ENCODE measurements around the gene TSPYL2.

TSPYL2 gene

DNA sequence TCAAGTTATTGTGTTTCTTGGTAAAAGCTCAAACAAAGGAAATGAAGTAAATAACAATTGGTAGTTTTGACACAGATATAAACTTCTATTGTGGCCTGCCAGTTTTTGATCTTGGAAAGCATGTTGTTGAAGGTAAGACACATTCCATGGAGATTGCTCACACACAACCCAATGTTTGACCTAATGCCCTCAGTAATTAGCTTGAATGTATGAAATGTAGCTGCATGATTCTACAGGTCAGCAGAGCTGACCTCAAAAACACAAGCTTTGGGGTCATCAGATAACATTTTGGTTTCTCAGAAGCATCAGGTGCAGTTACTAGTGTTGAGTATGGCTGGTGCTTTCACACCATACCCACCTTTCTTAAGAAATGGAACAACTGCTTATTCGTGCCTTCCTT, 17.1 kb upstream of the TSPYL2 start:
- Histone ChIP-seq H3K4me3 (ENCODE audit: low read depth, low read length) (no peak overlapping the region), H3K4me1 (ENCODE audit: control insufficient read depth, insufficient read depth, low read length, unreplicated experiment) (no peaks in the 10 kb centered on the region), H3K27me3 (ENCODE audit: insufficient read depth, low read length) (no peaks in the 10 kb centered on the region), H3K27ac (ENCODE audit: low read depth, low read length) (no peak overlapping the region), H2AFZ (ENCODE audit: low read length, unreplicated experiment) (no peak overlapping the region), H3K36me3 (ENCODE audit: insufficient read depth, low read length) (no peaks in the 10 kb centered on the region), H3K79me2 (ENCODE audit: control insufficient read depth, insufficient read depth, low read length, unreplicated experiment) (peaks cover 3% of the 10 kb centered on the region)

DNA sequence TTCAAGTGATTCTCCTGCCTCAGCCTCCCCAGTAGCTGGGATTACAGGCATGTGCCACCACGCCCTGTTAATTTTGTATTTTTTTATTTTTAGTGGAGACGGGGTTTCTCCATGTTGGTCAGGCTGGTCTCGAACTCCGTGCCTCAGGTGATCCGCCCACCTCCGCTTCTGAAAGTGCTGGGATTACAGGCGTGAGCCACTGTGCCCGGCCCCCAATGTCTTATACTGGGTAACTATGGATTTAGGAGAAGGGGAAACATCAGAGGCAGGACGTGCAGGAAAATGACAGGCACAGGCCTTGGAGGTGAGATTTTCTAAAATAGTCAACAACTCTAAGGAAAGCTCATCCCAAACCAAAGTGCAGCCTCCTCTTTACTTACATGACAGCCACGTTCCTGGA, 11.1 kb upstream of the TSPYL2 start:
- no peak overlapping the region for H2AFZ ChIP-seq (ENCODE audit: low read length, unreplicated experiment)

DNA sequence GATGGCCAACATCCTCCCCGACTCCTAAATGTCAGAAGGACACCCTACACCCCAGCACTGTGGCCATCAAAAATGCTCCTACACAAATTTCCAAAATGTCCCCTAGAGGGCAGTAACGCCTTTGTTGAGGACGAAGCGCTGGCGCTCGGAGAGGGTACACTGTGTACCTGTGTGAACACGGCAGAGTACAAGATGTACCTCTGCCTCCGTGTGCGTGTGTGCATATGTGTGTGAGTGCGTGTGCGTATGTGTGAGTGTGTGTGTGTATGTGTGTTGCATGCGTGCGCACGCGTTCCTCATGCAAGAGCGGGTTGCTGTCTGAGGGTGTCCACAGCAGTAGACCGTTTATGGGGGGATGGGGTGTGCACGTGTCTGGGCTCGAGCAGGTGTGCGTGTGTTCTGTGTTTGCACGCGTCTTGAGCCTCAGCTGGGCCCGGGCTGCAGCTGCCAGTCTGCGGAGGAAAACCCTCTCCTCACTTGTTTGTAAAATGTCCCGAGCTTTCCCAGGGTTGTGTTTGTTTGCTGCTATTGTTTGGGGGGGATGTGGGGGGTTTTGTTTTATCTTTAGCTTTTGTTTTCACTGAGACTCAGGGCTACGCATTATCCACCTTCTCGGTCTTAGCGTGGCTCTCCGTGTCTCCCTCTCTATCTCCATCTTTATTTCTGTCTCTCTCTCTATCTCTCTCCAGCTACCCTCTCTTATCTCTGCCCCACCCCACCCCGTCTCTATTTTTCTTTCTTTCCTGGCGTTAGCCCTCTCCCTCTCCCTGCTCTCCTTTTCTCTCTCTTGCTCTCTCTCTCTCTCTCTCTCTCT, 10.4 kb upstream of the TSPYL2 start:
- no peaks in the 10 kb centered on the region for H3K36me3 ChIP-seq (ENCODE audit: insufficient read depth, low read length)
- H3K79me2 ChIP-seq (ENCODE audit: control insufficient read depth, insufficient read depth, low read length, unreplicated experiment), result no peaks in the 10 kb centered on the region
- no peaks in the 10 kb centered on the region for H3K27me3 ChIP-seq (ENCODE audit: insufficient read depth, low read length)
- no peaks in the 10 kb centered on the region for H3K4me1 ChIP-seq (ENCODE audit: control insufficient read depth, insufficient read depth, low read length, unreplicated experiment)
- H3K4me3 ChIP-seq (ENCODE audit: low read depth, low read length), result peak overlapping the region; percentile 76
- H3K27ac ChIP-seq (ENCODE audit: low read depth, low read length), result peak overlapping the region; percentile 12; the same call in 1 of the 2 replicates
- no peak overlapping the region for H2AFZ ChIP-seq (ENCODE audit: low read length, unreplicated experiment)

More for the DNA sequence above, 11.1 kb upstream of the TSPYL2 start:
- Histone ChIP-seq H3K36me3 (ENCODE audit: insufficient read depth, low read length) (no peaks in the 10 kb centered on the region), H3K27me3 (ENCODE audit: insufficient read depth, low read length) (no peaks in the 10 kb centered on the region), H3K4me1 (ENCODE audit: control insufficient read depth, insufficient read depth, low read length, unreplicated experiment) (no peaks in the 10 kb centered on the region), H3K79me2 (ENCODE audit: control insufficient read depth, insufficient read depth, low read length, unreplicated experiment) (no peaks in the 10 kb centered on the region), H3K27ac (ENCODE audit: low read depth, low read length) (no peak overlapping the region), H3K4me3 (ENCODE audit: low read depth, low read length) (no peak overlapping the region)

DNA sequence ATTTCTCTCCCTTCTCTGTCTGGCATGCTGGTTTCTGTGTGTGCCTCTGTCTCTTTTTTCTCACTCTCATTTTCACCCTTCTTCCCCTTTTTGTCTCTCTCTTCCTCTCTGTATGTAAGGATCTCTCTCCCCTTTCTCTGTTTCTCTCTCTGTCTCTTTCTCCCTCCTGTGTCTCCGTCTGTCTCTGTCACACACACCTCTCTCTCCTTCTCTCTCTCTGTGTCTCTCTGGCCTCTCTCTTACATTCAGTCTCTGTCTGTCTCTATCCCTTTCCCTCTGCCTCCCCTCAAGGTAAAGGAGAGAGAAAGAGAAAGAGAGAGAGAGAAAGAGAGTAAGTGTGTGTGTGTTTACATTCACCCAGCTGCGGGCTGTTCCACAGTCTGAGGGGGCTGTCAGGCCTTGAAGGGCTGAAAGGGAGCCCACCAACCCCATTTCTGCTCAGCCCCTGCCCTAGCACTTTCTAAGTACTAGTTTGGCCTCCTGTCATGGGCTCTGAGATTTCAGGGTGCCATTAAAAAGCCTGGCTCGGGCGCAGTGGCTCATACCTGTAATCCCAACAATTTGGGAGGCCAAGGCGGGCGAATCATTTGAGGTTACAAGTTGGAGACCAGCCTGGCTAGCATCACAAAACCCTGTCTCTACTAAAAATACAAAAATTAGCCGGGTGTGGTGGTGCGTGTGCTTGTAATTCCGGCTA, 9.6 kb upstream of the TSPYL2 start:
- Histone ChIP-seq H3K79me2 (ENCODE audit: control insufficient read depth, insufficient read depth, low read length, unreplicated experiment) (no peaks in the 10 kb centered on the region), H3K36me3 (ENCODE audit: insufficient read depth, low read length) (no peaks in the 10 kb centered on the region), H3K4me1 (ENCODE audit: control insufficient read depth, insufficient read depth, low read length, unreplicated experiment) (no peaks in the 10 kb centered on the region), H3K27me3 (ENCODE audit: insufficient read depth, low read length) (no peaks in the 10 kb centered on the region), H3K4me3 (ENCODE audit: low read depth, low read length) (peak overlapping the region; percentile 76), H3K27ac (ENCODE audit: low read depth, low read length) (peak overlapping the region; percentile 12; the same call in 1 of the 2 replicates), H2AFZ (ENCODE audit: low read length, unreplicated experiment) (no peak overlapping the region)

DNA sequence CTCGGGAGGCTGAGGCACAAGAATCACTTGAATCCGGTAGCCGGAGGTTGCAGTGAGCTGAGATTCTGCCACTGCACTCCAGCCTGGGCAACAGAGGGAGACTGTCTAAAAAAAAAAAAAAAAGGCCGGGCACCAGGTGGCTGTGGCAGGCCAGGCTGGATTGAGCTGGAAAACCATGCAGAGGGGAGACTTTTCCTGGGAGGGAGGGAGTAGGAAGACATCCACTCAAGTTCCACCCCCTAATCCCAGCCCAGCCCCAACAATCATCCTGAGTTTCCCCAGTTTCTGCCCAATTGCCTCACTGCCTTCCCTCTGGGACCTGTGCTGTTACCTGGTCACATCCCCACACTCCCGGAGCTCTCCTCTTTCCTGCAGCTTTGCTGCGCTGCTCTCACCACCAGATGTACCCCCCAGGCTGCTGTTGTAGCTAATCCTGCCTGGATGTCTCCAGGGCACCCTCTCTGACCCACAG, 9.0 kb upstream of the TSPYL2 start:
- Histone ChIP-seq H3K79me2 (ENCODE audit: control insufficient read depth, insufficient read depth, low read length, unreplicated experiment) (no peaks in the 10 kb centered on the region), H3K27ac (ENCODE audit: low read depth, low read length) (no peak overlapping the region), H3K4me3 (ENCODE audit: low read depth, low read length) (no peak overlapping the region), H3K4me1 (ENCODE audit: control insufficient read depth, insufficient read depth, low read length, unreplicated experiment) (no peaks in the 10 kb centered on the region), H3K27me3 (ENCODE audit: insufficient read depth, low read length) (no peaks in the 10 kb centered on the region), H3K36me3 (ENCODE audit: insufficient read depth, low read length) (no peaks in the 10 kb centered on the region), H2AFZ (ENCODE audit: low read length, unreplicated experiment) (no peak overlapping the region)

DNA sequence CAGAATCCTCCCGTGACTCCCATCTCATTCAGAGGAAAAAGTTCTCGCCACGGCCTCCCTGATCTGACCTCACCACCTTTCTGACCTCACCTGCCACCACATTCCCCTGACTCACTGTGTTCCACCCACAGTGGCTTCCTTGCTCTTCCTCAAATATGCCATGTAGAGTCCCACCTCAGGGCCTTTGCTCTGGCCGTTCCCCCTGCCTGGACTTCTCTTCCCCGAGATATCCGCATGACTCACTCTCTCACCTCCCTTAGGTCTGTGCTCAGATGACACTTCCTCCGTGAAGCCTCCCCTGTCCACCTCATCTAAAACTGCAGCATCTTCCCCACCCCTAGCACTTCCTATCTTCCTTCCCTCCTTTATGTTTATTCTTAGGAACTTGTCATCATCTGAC, 7.2 kb upstream of the TSPYL2 start:
- no peak overlapping the region for H2AFZ ChIP-seq (ENCODE audit: low read length, unreplicated experiment)
- H3K36me3 ChIP-seq (ENCODE audit: insufficient read depth, low read length), result no peaks in the 10 kb centered on the region
- no peaks in the 10 kb centered on the region for H3K4me1 ChIP-seq (ENCODE audit: control insufficient read depth, insufficient read depth, low read length, unreplicated experiment)
- H3K27ac ChIP-seq (ENCODE audit: low read depth, low read length), result no peak overlapping the region
- no peaks in the 10 kb centered on the region for H3K79me2 ChIP-seq (ENCODE audit: control insufficient read depth, insufficient read depth, low read length, unreplicated experiment)
- no peaks in the 10 kb centered on the region for H3K27me3 ChIP-seq (ENCODE audit: insufficient read depth, low read length)
- H3K4me3 ChIP-seq (ENCODE audit: low read depth, low read length), result no peak overlapping the region

DNA sequence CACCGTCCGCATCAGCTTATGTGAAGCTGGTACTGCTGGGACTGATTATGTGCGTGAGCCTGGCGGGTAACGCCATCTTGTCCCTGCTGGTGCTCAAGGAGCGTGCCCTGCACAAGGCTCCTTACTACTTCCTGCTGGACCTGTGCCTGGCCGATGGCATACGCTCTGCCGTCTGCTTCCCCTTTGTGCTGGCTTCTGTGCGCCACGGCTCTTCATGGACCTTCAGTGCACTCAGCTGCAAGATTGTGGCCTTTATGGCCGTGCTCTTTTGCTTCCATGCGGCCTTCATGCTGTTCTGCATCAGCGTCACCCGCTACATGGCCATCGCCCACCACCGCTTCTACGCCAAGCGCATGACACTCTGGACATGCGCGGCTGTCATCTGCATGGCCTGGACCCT, 5.5 kb upstream of the TSPYL2 start:
- H3K4me1 ChIP-seq (ENCODE audit: control insufficient read depth, insufficient read depth, low read length, unreplicated experiment), result no peaks in the 10 kb centered on the region
- no peaks in the 10 kb centered on the region for H3K27me3 ChIP-seq (ENCODE audit: insufficient read depth, low read length)
- H3K27ac ChIP-seq (ENCODE audit: low read depth, low read length), result no peak overlapping the region
- H3K79me2 ChIP-seq (ENCODE audit: control insufficient read depth, insufficient read depth, low read length, unreplicated experiment), result no peaks in the 10 kb centered on the region
- no peaks in the 10 kb centered on the region for H3K36me3 ChIP-seq (ENCODE audit: insufficient read depth, low read length)
- no peak overlapping the region for H3K4me3 ChIP-seq (ENCODE audit: low read depth, low read length)
- H2AFZ ChIP-seq (ENCODE audit: low read length, unreplicated experiment), result no peak overlapping the region

DNA sequence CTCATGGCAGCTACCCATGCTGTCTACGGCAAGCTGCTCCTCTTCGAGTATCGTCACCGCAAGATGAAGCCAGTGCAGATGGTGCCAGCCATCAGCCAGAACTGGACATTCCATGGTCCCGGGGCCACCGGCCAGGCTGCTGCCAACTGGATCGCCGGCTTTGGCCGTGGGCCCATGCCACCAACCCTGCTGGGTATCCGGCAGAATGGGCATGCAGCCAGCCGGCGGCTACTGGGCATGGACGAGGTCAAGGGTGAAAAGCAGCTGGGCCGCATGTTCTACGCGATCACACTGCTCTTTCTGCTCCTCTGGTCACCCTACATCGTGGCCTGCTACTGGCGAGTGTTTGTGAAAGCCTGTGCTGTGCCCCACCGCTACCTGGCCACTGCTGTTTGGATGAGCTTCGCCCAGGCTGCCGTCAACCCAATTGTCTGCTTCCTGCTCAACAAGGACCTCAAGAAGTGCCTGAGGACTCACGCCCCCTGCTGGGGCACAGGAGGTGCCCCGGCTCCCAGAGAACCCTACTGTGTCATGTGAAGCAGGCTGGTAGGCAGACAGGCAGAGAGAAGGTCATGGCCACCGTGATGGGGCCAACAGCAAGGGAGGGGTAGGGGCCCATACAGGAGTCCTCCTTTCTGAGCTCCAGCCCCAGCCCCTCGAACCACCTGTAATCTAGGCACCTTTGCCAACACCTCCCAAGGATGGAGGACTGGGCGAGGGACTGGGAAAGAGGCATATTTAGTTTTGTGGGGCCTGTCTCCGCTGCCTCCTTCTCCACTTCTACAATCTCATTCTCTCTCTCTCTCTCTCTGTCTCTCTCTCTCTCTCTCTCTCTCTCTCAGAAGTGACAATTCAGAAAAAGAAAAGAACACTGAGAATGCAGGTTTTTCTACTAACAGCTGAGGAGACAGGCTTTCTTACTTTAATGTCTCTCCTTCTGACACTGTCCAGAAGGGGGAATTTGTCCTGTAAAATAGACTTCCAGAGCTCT, 4.7 kb upstream of the TSPYL2 start:
- Histone ChIP-seq H3K4me1 (ENCODE audit: control insufficient read depth, insufficient read depth, low read length, unreplicated experiment) (no peaks in the 10 kb centered on the region), H3K27ac (ENCODE audit: low read depth, low read length) (no peak overlapping the region), H3K27me3 (ENCODE audit: insufficient read depth, low read length) (no peaks in the 10 kb centered on the region), H2AFZ (ENCODE audit: low read length, unreplicated experiment) (no peak overlapping the region), H3K79me2 (ENCODE audit: control insufficient read depth, insufficient read depth, low read length, unreplicated experiment) (peaks cover 3% of the 10 kb centered on the region), H3K36me3 (ENCODE audit: insufficient read depth, low read length) (no peaks in the 10 kb centered on the region), H3K4me3 (ENCODE audit: low read depth, low read length) (no peak overlapping the region)

DNA sequence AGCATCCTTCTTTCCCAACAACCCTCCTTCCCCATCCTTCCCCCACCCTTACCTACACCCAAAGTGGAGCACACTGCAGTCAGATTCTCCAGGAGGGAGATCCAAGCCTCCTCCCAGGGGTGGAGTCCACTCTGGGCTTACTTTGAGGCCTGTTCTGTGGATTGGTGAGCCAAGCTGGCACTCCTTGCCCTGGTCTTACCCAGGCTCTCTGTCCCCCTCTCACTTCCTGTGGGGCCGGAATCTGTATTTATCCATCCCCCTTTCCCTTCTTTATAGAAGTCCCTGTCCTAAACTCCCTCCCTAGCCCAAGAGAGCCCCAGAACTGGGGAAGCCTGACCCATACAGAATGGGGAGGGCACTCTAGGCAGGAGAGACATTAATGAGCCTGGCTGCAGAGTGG, 3.2 kb upstream of the TSPYL2 start:
- Histone ChIP-seq H3K36me3 (ENCODE audit: insufficient read depth, low read length) (no peaks in the 10 kb centered on the region), H3K27ac (ENCODE audit: low read depth, low read length) (no peak overlapping the region), H3K79me2 (ENCODE audit: control insufficient read depth, insufficient read depth, low read length, unreplicated experiment) (peaks cover 17% of the 10 kb centered on the region), H2AFZ (ENCODE audit: low read length, unreplicated experiment) (no peak overlapping the region), H3K4me3 (ENCODE audit: low read depth, low read length) (no peak overlapping the region), H3K4me1 (ENCODE audit: control insufficient read depth, insufficient read depth, low read length, unreplicated experiment) (peaks cover 4% of the 10 kb centered on the region), H3K27me3 (ENCODE audit: insufficient read depth, low read length) (no peaks in the 10 kb centered on the region)

All from ACC112 (cell line).